ENCODE measurements around the gene CCDC102B.

CCDC102B gene

GRCh38 chr18:68822926-68823325 is 25.0 kb downstream of the CCDC102B start:
- intact Hi-C loops (cut with DNase I) = no loop called here
- peak in 1 of 10 donors; percentile 24 for DNase-seq

DNA sequence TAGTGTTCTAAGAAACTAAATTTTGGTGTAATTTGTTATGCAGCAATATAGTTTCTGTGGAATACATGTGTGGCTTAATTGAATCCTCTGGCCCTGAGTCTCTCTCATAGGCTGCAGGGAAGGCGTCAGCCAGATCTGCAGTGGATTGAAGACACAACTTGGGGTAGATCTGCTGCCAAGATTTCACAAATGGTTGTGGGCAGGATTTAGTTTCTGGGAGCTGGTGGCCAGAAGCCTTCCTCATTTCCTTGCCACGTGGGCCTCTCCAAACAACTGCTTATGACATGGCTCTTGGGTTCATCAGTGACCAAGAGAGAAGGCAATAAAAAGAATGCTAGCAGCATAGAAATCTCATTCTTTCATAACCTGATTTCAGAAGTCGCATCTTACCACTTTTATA is 28.2 kb downstream of the CCDC102B start:
- no peak for DNase-seq
- intact Hi-C loops (cut with DNase I) = no loop called here

DNA sequence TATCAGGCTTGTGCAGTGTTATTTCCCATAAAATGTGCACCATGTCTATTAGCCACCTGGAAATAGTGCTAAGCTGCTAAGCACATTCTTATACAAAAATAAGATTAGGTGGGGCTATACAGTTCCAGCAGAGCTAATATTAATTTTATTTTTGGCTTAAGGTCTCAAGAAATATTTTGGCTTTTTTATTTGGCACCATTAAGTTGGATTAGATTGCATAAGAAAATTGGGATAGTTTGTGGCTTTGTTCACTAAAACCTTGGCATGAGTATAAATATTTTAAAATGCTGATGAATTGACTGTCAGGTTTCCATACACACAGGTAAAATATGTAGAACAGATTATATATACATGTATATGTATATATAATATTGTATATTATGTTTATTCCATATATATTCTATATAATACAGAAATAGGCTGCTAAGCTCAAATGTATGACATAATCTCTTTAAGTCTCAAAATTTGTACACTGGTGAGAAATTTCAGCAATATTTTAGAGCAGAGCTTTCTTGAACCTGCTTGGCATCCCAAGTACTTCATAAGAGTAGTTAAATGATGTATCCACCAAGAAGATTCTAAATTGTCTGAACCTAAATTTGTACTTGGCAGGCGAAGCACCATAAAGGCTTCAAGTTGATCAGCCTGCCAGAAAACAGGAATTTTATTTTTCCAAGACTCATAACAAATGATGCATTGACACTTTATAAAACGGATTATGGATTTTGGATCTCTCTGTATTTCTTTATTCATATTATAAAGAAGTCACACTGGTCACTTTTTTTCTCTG is 32.6 kb downstream of the CCDC102B start:
- intact Hi-C loops (cut with DNase I) = no loop called here

DNA sequence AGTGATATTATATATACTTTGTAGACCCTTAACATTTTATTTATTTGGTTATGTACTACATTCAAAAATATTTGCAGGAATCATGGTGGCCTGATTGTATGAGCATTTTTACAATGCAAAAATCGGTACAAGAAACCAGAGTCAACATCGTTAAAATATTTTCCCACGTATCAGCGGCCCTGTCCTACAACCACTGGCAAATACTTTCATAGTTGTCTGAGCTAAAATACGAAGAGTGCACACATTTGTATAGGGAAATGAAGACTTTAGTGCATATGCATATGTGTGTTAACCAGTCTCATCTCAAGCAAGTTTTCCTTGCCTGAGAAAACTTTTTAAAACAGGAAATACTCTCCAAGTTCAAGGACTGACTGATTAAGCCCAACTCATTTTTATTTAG is 35.9 kb downstream of the CCDC102B start:
- intact Hi-C loops (cut with DNase I) = no loop called here
- DNase-seq = no peak

More for the DNA sequence above, 32.6 kb downstream of the CCDC102B start:
- no peak for DNase-seq

DNA sequence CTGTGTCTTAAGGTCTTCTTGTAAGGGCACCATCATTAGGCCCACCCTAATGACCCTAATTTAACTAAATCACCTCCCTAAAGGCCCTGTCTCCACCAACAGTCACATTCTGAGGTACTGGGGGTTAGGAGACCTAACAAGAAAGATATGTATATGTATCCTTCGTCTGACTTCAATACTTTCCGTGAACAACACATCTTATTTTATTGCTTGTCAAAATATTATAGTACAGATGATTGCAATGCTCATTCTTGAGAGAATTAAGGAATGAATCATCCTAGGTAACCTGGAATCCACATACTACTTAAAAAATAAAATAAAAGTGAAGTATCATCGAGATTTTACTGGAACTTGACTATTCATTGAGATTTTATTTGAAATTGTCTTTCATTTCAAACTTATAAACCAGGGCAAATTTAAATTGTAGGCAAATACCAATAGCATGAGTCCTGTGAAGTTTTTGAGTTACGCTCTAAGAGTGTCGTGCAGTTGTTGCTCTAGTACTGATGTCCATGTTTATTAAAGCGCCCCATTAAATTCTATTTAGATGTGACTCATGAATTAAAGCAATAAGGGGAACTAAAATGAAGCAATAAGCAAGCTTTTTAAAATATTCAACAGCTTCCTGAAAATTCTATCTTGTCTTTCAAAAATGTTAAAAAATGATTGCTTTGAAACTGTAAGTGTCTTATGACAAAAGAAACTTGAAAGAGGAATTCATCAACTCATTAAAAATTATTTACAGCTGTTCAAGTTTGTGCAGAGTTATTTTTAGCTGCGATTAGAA is 40.0 kb downstream of the CCDC102B start:
- intact Hi-C loops (cut with DNase I) = no loop called here
- no peak for DNase-seq

- no peak for DNase-seq
- intact Hi-C loops (cut with DNase I) = loop anchor here (10.0 kb wide), 1 partner anchor 1245 kb away; no protein-coding TSS in a partner anchor
Observed at GRCh38 chr18:68839701-68840100, 41.8 kb downstream of the CCDC102B start.

- DNase-seq = peak in 1 of 10 donors; percentile 10
- intact Hi-C loops (cut with DNase I) = loop anchor here (10.0 kb wide), 1 partner anchor 1244 kb away; no protein-coding TSS in a partner anchor
Observed at GRCh38 chr18:68840554-68841263, 42.8 kb downstream of the CCDC102B start.

GRCh38 chr18:68841301-68841700 is 43.4 kb downstream of the CCDC102B start:
- no peak for DNase-seq
- intact Hi-C loops (cut with DNase I) = loop anchor here (10.0 kb wide), 1 partner anchor 1244 kb away; no protein-coding TSS in a partner anchor

- intact Hi-C loops (cut with DNase I) = loop anchor here (10.0 kb wide), 1 partner anchor 1242 kb away; no protein-coding TSS in a partner anchor
- no peak for DNase-seq
Observed at GRCh38 chr18:68842951-68843350, 45.1 kb downstream of the CCDC102B start.

- no peak for DNase-seq
- intact Hi-C loops (cut with DNase I) = loop anchor here (10.0 kb wide), 1 partner anchor 1241 kb away; no protein-coding TSS in a partner anchor
Observed at GRCh38 chr18:68843473-68844089, 45.7 kb downstream of the CCDC102B start.

DNA sequence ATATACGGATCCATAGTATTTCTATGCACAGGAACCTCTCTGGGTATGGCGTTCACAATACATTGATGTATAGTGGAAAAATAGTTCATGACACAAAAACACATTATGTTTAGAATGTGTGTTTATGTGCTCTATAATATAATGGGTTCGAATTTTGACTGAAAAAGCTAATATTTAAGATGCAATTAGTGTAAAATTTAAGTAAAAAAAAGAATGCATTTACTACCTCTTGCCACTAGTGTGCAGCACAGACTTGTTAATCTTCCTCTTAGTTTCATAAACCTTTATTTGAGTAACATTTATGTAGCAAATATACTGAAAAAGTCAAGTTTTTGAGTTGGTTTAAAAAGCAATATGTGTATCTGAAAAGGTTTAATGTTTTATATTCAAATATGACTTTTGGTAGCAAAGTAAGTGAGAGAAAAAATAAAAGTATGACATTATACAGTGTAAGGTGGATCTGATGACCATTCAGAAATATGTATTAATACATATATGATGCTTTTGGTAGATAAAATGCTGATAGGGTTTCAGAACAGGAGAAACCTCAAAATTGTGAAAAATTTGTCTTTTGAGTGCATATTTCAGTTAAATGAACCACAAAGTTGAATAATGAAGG is 49.4 kb downstream of the CCDC102B start:
- intact Hi-C loops (cut with DNase I) = loop anchor here (10.0 kb wide), 1 partner anchor 1237 kb away; no protein-coding TSS in a partner anchor
- no peak for DNase-seq

DNA sequence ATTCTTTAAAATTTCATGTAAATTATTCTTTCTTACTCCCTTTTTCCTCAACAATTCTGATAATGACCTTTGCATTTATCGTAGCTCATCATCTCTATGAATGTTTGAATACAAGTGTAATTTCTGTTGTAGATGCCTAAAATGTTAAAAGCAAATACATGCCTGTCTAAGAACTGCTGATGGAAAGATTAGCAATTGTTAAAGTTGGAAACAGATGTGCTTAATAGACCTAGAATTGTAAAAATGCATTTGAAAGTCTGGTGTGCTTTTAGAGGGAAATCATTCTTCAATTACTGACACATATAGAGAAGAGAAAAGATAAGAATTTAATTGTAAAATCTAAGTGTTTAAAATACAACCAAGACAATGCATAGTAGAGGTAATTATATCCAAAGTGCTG is 50.4 kb downstream of the CCDC102B start:
- no peak for DNase-seq
- intact Hi-C loops (cut with DNase I) = loop anchor here (10.0 kb wide), 1 partner anchor 1237 kb away; no protein-coding TSS in a partner anchor

DNA sequence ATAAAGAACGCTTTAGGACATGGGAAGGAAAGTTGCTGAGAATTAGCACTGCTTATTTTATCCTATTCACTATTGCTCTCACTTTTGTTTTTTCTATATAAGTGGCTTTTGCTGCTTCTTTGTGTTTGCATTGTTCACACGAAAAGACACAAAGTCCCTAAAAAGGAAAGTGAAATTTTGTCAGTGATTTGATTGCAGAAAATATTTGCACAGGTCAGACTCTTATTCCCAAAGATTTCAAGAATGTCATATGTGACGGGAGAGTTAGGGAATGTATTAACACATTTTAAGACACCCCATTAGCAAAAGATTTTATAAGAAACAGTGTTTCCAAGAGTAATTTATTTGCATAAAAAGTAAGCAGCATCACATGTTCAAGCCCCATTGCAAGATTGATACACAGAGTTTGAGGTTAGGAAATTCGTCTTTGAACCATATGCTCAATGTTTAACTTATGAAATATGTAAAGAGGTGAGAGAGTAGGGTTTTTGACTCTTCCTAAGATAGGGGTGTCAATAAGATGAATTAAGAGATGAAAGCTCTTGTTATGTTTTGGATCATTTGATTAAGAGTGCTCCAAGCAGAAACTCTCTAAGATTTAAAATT is 57.0 kb downstream of the CCDC102B start:
- intact Hi-C loops (cut with DNase I) = no loop called here
- no peak for DNase-seq

DNA sequence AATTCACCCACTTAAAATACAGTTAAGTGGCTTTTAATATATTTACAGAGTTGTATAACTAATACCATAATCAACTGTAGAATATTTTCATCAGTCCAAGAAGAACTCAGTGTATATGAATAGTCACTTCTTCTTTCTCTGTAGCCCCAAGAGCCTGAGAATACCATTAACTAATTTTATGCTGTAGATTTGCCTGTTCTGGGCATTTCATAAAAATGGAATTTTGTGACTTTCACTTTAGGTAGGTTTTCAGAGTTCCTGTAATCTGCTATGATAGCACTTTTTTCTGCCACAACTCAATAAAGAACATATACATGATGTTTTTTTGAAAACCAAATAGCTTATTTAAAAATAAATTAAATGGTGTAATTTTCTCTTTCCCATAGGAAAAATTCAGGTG is 57.6 kb downstream of the CCDC102B start:
- intact Hi-C loops (cut with DNase I) = no loop called here
- DNase-seq = no peak

DNA sequence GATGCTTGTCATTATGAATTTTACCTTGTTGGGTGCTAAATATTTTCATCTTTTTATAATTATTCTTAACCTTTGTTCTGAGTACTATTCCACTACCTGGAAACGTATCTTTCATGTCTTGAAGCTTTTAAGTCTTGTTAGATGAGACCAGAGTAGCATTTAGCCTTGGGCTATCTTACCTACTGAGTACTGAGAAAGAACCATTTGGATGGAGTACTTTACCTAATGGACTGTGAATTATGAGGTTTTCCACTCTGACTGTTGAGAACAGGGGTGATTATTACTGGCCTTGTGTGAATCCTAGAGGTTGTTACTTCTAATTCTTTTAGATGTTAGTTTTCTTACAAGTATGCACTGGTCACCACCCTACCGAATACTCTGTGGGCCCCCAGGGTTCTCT is 63.5 kb downstream of the CCDC102B start:
- DNase-seq = no peak
- intact Hi-C loops (cut with DNase I) = no loop called here

DNA sequence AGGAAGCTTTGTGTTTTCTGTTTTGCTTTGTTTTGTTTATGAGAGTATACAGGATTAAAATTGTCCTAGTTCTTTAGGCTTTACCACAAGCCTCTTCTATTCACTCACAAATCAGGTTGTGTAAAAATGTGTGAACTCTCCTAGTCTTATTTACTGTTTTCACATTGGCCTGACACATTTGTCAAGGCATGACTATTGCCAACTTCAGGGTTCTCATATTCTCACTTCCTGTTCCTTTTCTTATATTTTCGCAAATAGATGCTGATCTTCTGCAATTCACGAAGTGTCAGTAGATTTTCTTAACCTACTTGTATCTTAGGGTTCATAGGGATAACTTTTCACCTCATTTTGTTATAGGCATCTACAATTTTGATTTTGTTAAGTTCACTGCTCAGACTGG is 67.1 kb downstream of the CCDC102B start:
- DNase-seq = no peak
- intact Hi-C loops (cut with DNase I) = no loop called here

DNA sequence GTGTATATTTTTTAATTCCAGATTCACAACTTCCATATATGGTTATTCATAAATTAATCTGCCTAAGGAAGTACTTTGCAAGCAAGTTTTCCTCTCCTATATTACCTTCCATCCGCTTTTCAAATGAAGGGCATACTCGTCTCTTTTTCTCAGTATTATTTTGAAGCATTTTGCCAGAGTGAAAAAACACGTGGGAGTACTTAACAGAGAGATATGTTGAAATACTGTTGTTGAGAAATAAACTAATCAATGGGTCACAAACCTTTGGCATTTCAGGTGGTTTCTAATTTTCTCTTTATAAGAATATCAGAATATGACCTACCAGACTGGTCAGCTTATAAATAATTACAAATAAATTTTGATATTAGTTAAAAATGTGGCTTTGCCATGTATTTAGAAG is 67.6 kb downstream of the CCDC102B start:
- DNase-seq = no peak
- intact Hi-C loops (cut with DNase I) = no loop called here

GRCh38 chr18:68873003-68873402 is 75.1 kb downstream of the CCDC102B start:
- no peak for DNase-seq
- intact Hi-C loops (cut with DNase I) = no loop called here

GRCh38 chr18:68874361-68874760 is 76.5 kb downstream of the CCDC102B start:
- DNase-seq = no peak
- intact Hi-C loops (cut with DNase I) = no loop called here

Data from posterior cingulate gyrus (tissue), 11 donors.